AG08395 (cell line): Measurements from ENCODE around the gene RUNX3.
A peak's percentile ranks its signal among the peaks of the same experiment; 100 is the strongest.

Experiments used
- DNase-seq: peaks from one replicate; pipeline ENCODE4 v3.0.0; 2012; ENCODE audit warnings: mixed read lengths, low spot score

Gene RUNX3

GRCh38 chr1:24929398-24930259, 447 bp downstream of the RUNX3 start:
- peak; percentile 52 for DNase-seq

GRCh38 chr1:24928689-24929397, 1.2 kb downstream of the RUNX3 start:
- DNase-seq: peak; percentile 33

- no peak for DNase-seq
These were observed 1.9 kb downstream of the RUNX3 start for GRCh38 chr1:24927988-24928688.

DNA sequence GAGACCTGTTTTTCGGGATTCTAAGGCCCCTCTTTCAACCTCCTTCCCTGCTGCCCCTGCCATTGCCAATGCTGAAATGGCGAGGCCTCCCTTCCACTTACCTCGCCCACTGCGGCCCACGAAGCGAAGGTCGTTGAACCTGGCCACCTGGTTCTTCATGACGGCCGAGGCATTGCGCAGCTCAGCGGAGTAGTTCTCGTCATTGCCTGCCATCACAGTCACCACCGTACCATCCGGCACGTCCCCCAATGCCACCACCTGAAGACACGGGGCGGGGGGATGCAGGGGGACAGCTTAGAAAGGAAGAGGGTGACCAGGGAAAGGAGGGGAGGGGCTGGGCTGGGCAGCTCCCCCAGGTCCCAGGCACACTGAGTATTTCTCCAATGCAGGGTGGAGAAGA, 2.6 kb downstream of the RUNX3 start:
- no peak for DNase-seq

- DNase-seq: peak; percentile 50
These were observed 3.4 kb downstream of the RUNX3 start for GRCh38 chr1:24926563-24927249.

- no peak for DNase-seq
These were observed 4.1 kb downstream of the RUNX3 start for GRCh38 chr1:24925963-24926362.

DNA sequence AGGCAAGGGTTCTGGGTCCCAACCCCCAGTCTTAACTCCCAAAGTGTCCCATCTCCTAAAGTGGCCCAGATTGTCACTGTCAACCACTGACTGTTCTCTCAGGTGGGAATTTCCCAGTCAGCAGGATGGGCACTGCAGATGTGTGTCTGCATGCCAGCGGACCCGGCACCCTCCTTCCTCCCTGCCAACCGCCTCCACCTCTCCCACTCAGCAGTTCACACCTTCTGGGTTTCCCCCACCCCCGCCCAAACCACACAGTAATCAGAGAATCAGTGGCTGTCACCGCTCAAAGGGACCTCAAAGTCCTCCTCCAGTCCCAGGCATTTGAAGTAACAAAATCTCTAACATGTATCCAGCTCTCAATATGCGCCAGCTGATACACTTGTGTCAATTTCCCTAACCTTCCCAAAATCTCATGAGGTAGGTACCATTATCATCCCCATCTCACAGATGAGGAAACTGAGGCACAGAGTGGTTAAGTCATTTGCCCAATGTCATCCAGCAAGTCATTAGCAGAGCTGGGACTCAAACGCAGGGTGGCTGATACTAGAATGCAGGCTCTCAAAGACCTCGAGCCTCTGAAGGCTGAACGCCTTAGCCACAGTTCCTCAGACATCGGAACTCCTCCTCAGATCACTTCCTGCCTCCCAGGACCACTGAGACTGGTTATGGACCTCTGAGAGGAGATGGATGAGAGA, 4.8 kb downstream of the RUNX3 start:
- no peak for DNase-seq

- no peak for DNase-seq
These were observed 6.5 kb downstream of the RUNX3 start for GRCh38 chr1:24923485-24924113.

DNA sequence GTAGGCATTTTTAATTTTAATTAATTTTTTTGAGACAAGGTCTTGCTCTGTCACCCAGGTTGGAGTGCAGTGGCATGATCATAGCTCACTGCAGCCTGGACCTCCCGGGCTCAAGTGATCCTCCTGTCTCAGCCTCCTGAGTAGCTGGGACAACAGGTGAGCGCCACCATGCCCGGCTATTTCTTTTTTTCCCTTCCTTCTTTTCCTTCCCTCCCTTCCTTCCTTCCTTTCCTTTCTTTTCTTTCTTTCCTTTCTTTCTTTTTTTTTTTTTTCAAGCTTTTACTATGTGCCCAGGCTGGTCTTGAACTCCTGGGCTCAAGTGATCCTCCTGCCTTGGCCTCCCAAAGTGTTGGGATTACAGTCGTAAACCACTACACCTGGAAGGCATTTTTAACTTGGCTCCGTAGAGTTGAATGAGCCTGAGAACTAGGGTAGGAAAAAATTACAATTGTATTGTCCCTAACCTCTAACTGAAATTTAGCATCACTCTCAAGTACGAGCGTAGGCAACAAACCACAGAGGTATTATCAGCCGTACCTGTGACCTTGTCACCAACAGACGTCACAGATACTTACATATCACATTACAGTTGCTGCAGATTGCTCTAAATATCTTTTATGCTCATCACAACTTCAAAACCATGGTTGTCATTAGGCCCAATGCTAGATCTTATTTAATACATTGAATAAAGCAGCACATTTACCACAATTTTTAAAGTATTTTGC, 8.0 kb downstream of the RUNX3 start:
- no peak for DNase-seq

- DNase-seq: peak; percentile 29
These were observed 8.7 kb downstream of the RUNX3 start for GRCh38 chr1:24921412-24921811.

GRCh38 chr1:24920533-24920925, 9.5 kb downstream of the RUNX3 start:
- DNase-seq: no peak

- peak; percentile 92 for DNase-seq
These were observed 10.1 kb downstream of the RUNX3 start for GRCh38 chr1:24919791-24920532.

GRCh38 chr1:24918995-24919605, 11.0 kb downstream of the RUNX3 start:
- no peak for DNase-seq

GRCh38 chr1:24918370-24918769, 11.7 kb downstream of the RUNX3 start:
- no peak for DNase-seq

GRCh38 chr1:24917327-24918074, 12.6 kb downstream of the RUNX3 start:
- DNase-seq: no peak

GRCh38 chr1:24915816-24916602, 14.1 kb downstream of the RUNX3 start:
- no peak for DNase-seq

DNA sequence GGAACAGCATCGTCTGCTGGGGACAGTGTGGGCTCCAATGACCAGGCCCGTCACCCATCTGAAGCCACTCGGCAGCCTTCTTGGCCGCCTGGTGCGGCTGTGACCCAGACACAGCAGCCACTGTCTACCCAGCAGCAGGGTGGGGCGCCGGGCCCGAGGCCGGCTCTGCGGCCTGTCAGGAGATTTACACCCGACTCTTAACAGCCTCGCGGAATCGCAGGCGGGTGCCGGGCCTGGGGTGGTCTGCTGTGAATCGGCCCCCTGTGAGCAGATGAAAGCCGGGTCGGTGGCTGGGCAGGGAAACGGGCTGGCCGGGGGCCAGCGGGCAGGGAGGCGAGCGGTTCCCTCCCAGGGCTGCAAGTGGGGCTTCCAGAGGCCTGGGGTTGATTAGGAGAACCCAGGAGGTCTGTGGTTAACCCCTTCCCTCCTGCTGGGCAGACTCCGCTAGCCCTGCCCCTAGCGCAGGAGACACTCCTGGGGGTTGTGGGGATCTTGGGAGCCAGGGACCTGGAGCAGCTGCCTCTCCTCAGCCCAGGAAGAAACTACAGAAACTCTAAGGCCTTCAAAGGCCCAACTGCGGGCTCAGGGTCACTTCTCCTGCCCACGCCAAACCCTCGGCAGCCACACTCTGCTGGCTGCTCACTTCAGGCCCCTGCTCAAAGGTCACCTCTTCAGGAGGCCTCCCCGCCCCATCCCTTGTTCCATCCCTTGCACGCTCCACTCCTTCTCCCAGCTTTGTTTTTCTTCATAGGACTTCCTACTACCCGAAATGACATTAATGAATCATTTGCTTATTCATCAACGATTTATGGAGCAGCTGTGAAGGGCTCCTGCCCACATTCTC, 15.6 kb downstream of the RUNX3 start:
- DNase-seq: peak; percentile 67
